H54 (cell line): ENCODE results near the gene TACR2.

Experiments used
- DNase-seq: peaks from one replicate; pipeline ENCODE4 v3.0.0; 2011; ENCODE audit warnings: low spot score, mixed read lengths; ENCODE audit not compliant: insufficient read length
- FAIRE-seq: peaks from 3 replicates; lab custom pipeline; 2011; peaks lifted over from hg19 to GRCh38; lab: Jason Lieb, UNC
- POLR2A ChIP-seq: IDR thresholded peaks from 2 replicates; pipeline ENCODE4 v1.6.1; 2011; ENCODE audit warnings: low read depth, mild to moderate bottlenecking, low read length

The TACR2 gene

DNA sequence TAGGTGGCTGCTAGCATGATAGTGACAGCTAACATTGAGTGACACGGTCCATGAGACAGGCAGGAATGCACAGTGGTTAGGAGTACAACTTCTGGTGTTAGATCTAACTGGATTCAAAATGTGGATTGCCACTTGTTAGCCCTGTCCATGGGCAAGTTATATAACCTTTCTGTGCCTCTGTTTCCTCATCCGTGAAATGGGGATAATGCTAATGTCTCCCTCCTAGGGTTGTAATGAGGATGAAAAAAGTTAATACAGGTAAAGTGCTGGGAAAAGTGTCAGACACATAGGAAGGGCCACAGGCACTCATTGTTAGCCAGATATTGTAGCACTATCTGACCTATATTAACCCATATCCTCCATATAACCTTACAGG, 41.8 kb downstream of the TACR2 start:
- no peak for TF ChIP-seq POLR2A
- FAIRE-seq (no peak), DNase-seq (no peak)

DNA sequence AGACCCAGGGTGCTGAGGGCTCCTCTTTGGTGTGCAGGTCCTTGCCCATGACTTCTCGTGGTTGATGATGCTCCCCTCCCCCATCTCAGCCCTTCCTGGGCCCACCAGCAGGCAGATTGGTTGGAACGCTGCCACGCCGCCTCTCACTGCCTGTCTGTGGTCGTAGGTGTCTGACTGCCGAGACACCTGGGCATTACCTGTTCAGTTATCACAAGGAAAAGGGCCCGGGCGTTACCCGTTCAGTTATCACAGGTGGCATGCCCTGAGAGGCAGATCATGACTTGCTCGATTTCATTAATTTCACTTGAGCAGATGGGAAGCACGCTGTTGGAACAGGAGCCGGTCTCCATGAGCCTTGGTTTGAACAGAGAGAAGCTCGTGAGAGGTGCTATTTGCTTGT, 42.5 kb downstream of the TACR2 start:
- no peak for DNase-seq
- FAIRE-seq, result no peak
- TF ChIP-seq POLR2A, result no peak

DNA sequence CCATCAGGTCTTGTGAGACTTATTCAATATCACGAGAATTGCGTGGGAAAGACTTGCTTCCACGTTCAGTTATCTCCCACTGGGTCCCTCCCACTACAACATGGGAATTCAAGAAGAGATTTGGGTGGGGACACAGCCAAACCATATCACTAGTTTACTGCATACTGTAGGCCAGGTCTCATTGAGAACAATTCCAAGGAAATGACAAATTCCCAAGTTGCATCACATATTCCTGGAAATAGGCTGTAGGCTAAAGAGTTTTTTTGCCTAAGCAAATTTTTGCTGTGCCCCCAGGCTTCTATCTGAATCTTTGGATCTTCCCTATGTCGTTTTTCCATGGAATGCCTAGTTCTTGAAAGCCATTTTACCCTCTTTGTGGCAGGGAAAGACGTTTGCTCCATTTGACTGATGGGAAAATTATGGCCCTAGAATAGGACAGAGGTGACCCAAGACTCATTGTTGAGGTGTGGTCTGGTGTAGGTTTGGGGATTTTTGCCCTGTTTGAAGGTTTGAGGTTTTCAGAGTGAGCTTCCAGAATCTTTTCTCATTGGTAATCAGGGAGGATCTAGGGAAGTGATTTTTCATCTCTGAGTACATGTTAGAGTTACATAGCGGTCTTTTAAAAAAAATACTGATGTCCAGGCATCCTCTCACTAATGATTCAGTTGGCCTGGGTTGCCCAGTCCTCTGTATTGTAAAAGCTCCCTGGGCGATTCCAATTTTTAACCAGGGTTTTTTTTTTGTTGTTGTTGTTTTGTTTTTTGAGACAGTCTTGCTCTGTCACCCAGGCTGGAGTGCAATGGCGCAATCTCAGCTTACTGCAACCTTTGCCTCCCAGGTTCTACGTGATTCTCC, 44.4 kb downstream of the TACR2 start:
- FAIRE-seq, result no peak
- no peak for DNase-seq
- TF ChIP-seq POLR2A, result no peak

DNA sequence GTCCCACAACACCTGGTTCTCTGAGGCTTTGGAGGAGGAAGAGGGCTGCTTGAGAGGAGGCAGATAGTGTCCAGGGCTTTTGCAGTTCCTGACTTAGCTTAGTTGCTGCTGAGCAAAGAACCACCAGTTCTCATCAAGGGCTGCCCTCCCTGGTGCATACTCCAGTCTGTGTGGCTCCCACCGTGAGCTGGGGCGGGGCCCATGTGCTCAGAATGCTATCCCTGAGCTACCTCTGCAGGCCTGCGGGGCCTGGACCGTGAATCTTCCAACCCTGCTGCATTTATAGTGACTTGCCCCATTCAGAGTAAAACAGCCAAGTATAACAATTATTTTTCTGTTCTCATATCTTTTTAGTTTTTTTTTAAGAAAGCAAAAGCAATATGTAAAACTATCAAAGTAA, 49.2 kb downstream of the TACR2 start:
- DNase-seq, result no peak
- TF ChIP-seq POLR2A, result no peak

DNA sequence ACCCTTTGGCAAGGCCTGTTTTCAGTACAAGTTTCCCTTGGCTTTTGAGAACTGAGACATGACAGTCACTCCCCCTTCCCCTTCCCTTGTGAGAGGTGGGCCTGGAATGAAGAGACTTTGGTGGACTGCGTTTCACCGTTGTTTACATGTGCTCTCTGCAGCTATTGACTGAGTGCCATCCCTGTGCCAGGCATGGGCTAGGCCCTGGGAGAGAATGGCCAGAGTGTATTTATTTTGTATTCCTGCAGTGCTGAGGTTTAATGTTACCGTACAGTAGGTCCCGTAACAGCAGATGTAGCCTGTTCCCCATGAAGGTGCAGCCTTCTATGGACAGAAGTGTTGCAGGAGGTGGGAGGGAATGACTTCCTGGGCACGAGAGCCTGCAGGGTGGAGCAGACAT, 50.0 kb downstream of the TACR2 start:
- no peak for FAIRE-seq

More for the DNA sequence above, 49.2 kb downstream of the TACR2 start:
- no peak for FAIRE-seq

DNA sequence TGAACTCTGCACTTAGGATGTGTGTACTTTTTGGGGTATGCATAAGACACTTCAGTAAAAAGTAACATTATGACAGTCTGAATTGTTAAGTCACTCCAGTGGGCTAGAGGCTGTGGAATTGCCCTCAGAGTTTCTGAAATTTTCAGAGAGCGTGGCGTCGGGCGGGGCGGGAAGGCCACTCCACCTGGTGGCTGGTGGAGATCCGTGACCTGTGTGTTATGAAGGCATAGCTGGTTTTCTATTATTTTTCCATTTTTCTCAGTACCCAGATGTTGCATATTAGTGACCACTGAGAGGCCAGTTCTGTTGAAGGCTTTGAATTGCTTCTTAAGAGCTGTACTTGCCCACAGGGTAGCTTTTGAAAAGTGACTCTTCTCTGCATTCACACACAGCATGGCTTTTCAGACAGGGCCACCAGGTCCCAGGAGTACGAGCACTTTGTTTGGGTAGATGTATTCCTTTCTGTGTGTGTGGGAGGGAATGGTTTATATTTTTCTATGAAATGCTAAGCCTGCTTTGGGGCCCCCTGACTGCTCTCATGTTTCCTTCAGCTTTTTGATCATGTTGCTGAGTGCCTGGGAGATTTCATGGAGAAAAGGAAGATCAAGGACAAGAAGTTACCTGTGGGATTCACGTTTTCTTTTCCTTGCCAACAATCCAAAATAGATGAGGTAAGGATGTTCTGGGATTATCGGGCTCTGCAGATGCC, 52.3 kb downstream of the TACR2 start:
- FAIRE-seq, result no peak
- no peak for DNase-seq
- TF ChIP-seq POLR2A, result no peak

More for the DNA sequence above, 50.0 kb downstream of the TACR2 start:
- no peak for TF ChIP-seq POLR2A
- DNase-seq, result no peak

DNA sequence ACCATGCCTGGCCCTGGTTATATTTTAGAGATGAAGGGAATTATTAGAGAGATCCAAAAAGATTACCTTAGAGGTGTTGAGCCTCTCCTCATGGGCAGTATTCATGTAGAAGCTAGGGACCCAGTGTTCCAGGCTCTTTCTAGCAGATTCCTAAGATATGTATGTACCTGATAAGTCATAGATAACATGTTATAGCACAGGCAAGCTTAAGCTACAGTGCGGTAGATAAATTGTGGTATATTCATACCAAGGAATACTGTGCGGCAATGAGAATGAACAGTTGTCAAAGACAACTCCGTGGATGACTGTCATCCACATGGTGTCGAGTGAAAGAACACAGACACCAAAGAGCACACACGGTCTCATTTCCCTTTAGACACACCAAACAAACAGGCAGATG, 53.1 kb downstream of the TACR2 start:
- DNase-seq (no peak), FAIRE-seq (no peak)
- no peak for TF ChIP-seq POLR2A

DNA sequence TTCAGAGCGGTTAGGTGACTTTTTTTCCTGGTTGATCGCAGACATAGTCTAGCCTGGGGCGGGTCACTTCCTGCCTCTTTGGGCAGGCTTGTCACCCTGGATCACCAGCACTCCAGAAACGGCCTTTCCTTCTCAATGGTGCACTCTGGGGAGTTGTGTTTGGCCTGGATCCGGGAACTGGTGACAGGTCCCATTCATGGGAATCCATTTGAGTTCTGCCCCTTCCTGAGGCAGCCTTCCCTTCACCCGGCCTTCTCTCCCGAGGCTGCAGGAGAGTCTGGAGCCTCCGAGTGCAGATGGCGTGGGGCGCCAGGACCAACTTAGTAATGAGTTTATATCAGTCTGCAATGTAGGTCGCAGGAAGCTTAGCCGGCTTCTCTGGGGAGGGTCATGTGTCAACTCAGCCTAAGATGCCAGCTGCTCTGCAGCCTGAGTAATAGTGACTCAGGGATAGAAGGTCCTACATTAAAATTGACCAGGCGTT, 54.2 kb downstream of the TACR2 start:
- TF ChIP-seq POLR2A, result no peak
- peak; percentile 81 for FAIRE-seq
- DNase-seq, result peak; percentile 78

DNA sequence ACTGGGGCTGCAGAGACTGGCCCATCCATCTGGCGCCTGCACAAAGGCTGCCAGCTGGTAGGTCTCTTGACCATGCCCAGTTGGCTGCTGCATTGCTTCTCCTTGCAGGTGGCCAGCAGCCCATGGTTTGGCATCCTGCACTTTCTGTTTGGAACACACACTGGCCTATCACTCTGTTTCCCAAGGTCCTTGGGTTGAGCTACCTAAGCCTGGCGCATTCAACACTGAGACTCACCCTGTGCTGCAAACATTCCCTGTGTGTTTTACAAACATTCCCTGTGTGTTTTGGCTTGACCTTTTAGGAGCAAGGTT, 55.5 kb downstream of the TACR2 start:
- TF ChIP-seq POLR2A, result no peak
- FAIRE-seq (no peak), DNase-seq (no peak)

DNA sequence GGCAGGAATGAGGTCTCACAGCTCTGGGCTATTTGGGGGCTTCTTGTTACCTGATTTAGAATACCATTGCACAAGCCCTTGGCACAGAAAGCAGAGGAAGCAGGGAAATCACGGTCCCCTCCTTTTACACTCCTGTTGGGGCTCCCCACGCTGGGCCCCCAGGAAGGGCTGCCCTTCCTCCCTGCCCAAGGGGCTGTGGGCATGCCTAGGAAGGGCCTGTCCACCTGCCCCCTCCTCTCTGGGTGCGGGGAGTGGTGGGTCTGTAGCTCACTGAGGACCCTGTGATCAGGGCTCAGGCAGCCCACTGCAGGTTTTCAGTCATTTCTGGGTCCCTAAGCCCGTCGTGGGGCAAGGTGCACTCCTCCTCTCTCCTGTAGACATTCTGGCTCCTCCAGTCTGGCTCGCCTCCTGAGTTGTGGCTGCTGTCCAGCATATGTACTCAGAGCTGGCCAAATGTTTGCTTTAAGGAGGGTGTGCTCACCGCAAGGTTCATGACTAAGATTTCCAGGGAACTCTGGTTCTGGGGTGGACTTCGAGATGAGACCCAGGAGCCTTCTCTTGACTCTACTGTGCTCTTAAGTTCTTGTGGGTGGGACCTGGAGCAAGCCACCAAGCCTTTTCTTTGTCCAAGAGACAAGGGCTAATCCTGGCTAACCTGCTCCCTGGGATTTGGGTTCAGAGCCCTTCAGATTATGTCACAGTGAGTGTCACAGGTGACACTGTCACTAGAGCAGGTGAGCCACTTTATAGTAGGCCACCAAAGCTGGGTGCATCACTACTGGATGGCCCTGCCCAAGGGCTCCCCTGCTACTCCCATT, 56.0 kb downstream of the TACR2 start:
- DNase-seq, result peak; percentile 87
- peak; percentile 87 for FAIRE-seq

DNA sequence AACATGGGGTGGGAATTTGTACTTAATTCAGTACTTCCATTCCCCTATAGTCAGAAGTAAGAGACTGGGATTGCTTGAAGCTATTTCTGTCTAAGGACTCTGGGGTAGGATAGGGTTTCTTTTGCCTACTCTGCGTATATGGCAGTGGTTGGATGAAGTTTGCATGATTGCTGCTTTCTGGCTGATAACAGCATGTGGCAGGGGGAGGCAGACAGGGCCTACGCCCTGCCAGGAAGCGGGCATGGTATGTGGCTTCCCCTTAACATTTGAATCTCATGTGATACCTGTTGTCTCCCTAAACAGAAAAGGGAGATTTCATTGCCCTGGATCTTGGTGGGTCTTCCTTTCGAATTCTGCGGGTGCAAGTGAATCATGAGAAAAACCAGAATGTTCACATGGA, 57.1 kb downstream of the TACR2 start:
- TF ChIP-seq POLR2A, result no peak
- DNase-seq (no peak), FAIRE-seq (no peak)

More for the DNA sequence above, 56.0 kb downstream of the TACR2 start:
- no peak for TF ChIP-seq POLR2A

DNA sequence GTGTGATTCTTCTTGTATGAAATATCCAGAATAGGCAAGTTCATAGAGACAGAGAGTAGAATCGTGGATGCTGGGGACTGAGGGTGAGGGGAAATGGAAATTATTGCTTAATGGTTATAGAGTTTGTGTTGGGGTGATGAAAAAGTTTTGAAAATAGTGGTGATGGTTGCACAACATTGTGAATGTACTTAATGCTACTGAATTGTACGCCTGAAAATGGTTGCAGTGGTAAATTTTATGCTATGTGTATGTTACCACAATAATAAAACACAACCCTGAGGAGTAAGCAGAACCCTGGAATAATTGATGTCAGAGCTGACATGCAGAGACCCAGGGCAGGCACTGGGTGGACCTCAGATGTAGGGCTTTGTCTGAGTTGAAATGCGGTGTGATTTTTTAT, 57.6 kb downstream of the TACR2 start:
- DNase-seq (no peak), FAIRE-seq (no peak)
- TF ChIP-seq POLR2A, result no peak

DNA sequence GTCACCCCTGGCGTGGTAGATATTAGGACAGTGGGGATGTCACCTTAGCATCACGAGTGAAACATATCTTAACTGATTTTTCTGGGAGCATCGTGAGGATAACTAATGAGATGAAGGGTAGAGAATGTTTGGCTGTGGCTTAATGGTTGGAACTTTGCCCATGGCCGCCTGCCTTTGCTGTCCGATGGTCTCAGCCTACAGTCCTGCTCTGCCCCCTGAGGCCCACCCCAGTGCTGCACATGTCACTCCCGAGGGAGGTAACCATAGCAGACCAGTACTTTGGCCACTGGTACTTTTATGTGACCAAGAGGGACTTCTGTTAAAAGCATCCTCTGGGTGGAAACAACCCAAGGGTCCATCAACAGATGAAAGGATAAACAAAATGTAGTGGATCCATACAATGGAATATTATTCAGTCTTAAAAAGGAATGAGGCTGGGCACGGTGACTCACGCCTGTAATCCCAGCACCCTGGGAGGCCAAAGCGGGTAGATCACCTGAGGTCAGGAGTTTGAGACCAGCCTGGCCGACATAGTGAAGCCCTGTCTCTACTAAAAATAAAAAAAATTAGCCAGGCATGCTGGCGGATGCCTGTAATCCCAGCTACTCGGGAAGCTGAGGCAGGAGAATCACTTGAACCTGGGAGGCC, 58.4 kb downstream of the TACR2 start:
- DNase-seq, result no peak
- TF ChIP-seq POLR2A, result no peak
- FAIRE-seq, result no peak

DNA sequence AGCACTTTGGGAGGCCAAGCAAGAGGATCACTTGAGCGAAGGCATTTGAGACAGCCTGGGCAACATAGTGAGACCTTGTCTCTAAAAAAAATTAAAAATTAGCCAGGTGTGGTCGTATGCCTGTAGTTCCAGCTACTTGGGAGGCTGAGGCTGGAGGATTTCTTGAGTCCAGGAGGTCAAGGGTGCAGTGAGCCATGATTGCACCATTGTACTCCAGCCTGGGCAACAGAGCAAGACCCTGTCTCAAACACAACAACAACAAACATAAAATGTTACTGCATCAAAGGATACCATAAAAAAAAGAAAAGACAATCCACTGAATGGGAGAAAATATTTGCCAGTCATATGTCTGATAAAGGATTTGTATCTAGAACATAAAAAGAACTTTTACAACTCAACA, 60.5 kb downstream of the TACR2 start:
- FAIRE-seq (no peak), DNase-seq (no peak)
- no peak for TF ChIP-seq POLR2A
